ENCODE results near the gene RBM38.

Gene RBM38

DNA sequence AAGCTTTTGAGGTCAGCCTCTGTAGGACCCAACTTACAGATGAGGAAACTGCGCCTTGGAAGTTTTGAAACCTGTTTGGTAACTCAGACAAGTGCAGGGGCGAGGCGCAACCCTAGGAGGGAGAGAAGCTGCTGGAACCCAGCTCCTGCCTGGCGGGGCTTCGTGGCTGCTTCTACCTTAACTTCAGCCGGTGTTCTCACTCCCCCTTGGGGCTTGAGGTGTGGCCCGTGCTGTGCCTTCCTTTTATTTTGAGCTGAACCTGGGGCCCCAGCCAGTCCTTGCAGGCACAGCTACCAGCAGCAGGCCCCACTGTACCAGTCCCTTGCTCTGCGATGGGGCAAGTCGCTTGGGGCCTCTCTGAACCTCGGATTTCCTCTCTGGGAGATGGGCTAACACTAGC lies 12.0 kb downstream of the RBM38 start:
- WGBS: 95% methylated on average over 10 of the region's 10 CpGs
- H2AK5ac ChIP-seq (ENCODE audit: low read length, severe bottlenecking): no peak overlapping the region
- H3K36me3 ChIP-seq (ENCODE audit: control insufficient read depth in 1 of 2, insufficient read depth in 2 of 2, low read depth in 1 of 2, low read length in 2 of 2): peaks cover 24 to 97% of the 10 kb centered on the region in 2 experiments
- no peak overlapping the region for H3K4ac ChIP-seq (ENCODE audit: low read depth in 1 of 2, low read length in 2 of 2)
- H3K9ac ChIP-seq (ENCODE audit: low read length): no peak overlapping the region
- DNase-seq: no peak
- H3K14ac ChIP-seq (ENCODE audit: low read length in 2 of 2): no peak overlapping the region
- H4K8ac ChIP-seq (ENCODE audit: low read length): no peak overlapping the region
- no peaks in the 10 kb centered on the region for H3K27me3 ChIP-seq (ENCODE audit: control insufficient read depth in 1 of 2, insufficient read depth in 1 of 2, low read length in 2 of 2)
- peak overlapping the region in 1 of 2 experiments; percentile 1 for H3K4me3 ChIP-seq (ENCODE audit: insufficient read depth in 1 of 2, low read depth in 1 of 2, low read length in 2 of 2)
- H3K18ac ChIP-seq (ENCODE audit: low read depth in 1 of 2, low read length in 2 of 2): no peak overlapping the region
- H3K4me1 ChIP-seq (ENCODE audit: control insufficient read depth, insufficient read depth, low read depth, low read length): peaks cover 43% of the 10 kb centered on the region
- no peaks in the 10 kb centered on the region for H3K9me3 ChIP-seq (ENCODE audit: control insufficient read depth, low read length)
- no peak overlapping the region for H2BK5ac ChIP-seq (ENCODE audit: low read depth, low read length, poor library complexity, severe bottlenecking)
- no peak overlapping the region for H2BK15ac ChIP-seq (ENCODE audit: low read depth, poor library complexity, severe bottlenecking)
- no peak overlapping the region for H2BK12ac ChIP-seq (ENCODE audit: low read length in 2 of 2)
- peaks cover 54% of the 10 kb centered on the region for H3K79me1 ChIP-seq (replicated peaks; ENCODE audit: low read length, poor library complexity, severe bottlenecking)
- no peak overlapping the region for H3K4me2 ChIP-seq (ENCODE audit: low read length, poor library complexity, severe bottlenecking)
- no peak overlapping the region for H2BK120ac ChIP-seq (ENCODE audit: low read depth, low read length)
- H4K91ac ChIP-seq (ENCODE audit: low read length): no peak overlapping the region
- no peak overlapping the region for H2AFZ ChIP-seq (ENCODE audit: low read depth, low read length)
- no peak overlapping the region for H3K23ac ChIP-seq (ENCODE audit: low read length in 2 of 2)
- H3K27ac ChIP-seq (ENCODE audit: low read length, poor library complexity, severe bottlenecking): no peak overlapping the region

DNA sequence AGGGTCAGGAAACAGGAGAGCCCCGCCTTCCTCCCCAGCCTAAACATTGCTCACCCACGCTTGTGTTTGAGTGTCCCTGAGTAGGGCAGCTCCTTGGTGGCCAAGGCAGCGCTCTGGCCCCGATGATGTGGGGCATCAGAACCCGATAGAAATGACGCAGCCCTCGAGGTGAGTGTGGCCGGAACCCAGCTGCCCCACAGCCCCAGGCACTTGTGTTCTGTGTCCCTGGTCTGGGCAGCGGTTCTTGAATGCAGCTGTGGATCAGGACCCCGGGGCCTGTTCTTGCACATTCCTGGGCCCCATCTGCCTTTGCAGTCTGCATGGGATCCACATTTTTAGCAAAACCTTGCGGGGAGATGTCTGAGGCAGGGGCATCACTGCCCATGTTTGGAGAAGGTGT lies 12.8 kb downstream of the RBM38 start:
- DNase-seq: no peak
- no peak overlapping the region for H3K23ac ChIP-seq (ENCODE audit: low read length in 2 of 2)
- no peaks in the 10 kb centered on the region for H3K9me3 ChIP-seq (ENCODE audit: control insufficient read depth, low read length)
- H2BK120ac ChIP-seq (ENCODE audit: low read depth, low read length): no peak overlapping the region
- no peak overlapping the region for H3K4me2 ChIP-seq (ENCODE audit: low read length, poor library complexity, severe bottlenecking)
- H2BK15ac ChIP-seq (ENCODE audit: low read depth, poor library complexity, severe bottlenecking): no peak overlapping the region
- no peak overlapping the region for H2AFZ ChIP-seq (ENCODE audit: low read depth, low read length)
- no peak overlapping the region for H3K14ac ChIP-seq (ENCODE audit: low read length in 2 of 2)
- H3K79me1 ChIP-seq (replicated peaks; ENCODE audit: low read length, poor library complexity, severe bottlenecking): peaks cover 59% of the 10 kb centered on the region
- no peak overlapping the region for H4K8ac ChIP-seq (ENCODE audit: low read length)
- H3K27ac ChIP-seq (ENCODE audit: low read length, poor library complexity, severe bottlenecking): no peak overlapping the region
- no peak overlapping the region for H3K18ac ChIP-seq (ENCODE audit: low read depth in 1 of 2, low read length in 2 of 2)
- 96% methylated on average over 11 of the region's 11 CpGs for WGBS
- H3K36me3 ChIP-seq (ENCODE audit: control insufficient read depth in 1 of 2, insufficient read depth in 2 of 2, low read depth in 1 of 2, low read length in 2 of 2): peaks cover 31 to 97% of the 10 kb centered on the region in 2 experiments
- no peak overlapping the region for H3K4ac ChIP-seq (ENCODE audit: low read depth in 1 of 2, low read length in 2 of 2)
- H3K9ac ChIP-seq (ENCODE audit: low read length): no peak overlapping the region
- no peak overlapping the region for H3K4me3 ChIP-seq (ENCODE audit: insufficient read depth in 1 of 2, low read depth in 1 of 2, low read length in 2 of 2)
- H2BK5ac ChIP-seq (ENCODE audit: low read depth, low read length, poor library complexity, severe bottlenecking): no peak overlapping the region
- no peak overlapping the region for H2AK5ac ChIP-seq (ENCODE audit: low read length, severe bottlenecking)
- H4K91ac ChIP-seq (ENCODE audit: low read length): no peak overlapping the region
- peaks cover 41% of the 10 kb centered on the region for H3K4me1 ChIP-seq (ENCODE audit: control insufficient read depth, insufficient read depth, low read depth, low read length)
- H2BK12ac ChIP-seq (ENCODE audit: low read length in 2 of 2): no peak overlapping the region
- no peaks in the 10 kb centered on the region for H3K27me3 ChIP-seq (ENCODE audit: control insufficient read depth in 1 of 2, insufficient read depth in 1 of 2, low read length in 2 of 2)

- H3K27ac ChIP-seq (ENCODE audit: low read length, poor library complexity, severe bottlenecking): no peak overlapping the region
- 97% methylated on average over 22 of the region's 22 CpGs for WGBS
Measured at GRCh38 chr20:57404419-57405072, 13.3 kb downstream of the RBM38 start.

GRCh38 chr20:57405236-57406016 lies 14.2 kb downstream of the RBM38 start:
- Histone ChIP-seq H3K79me1 (replicated peaks; ENCODE audit: low read length, poor library complexity, severe bottlenecking) (peaks cover 56% of the 10 kb centered on the region), H3K9ac (ENCODE audit: low read length) (no peak overlapping the region), H3K18ac (ENCODE audit: low read depth in 1 of 2, low read length in 2 of 2) (no peak overlapping the region), H3K27me3 (ENCODE audit: control insufficient read depth in 1 of 2, insufficient read depth in 1 of 2, low read length in 2 of 2) (no peaks in the 10 kb centered on the region), H4K91ac (ENCODE audit: low read length) (no peak overlapping the region), H2BK120ac (ENCODE audit: low read depth, low read length) (no peak overlapping the region), H2BK5ac (ENCODE audit: low read depth, low read length, poor library complexity, severe bottlenecking) (no peak overlapping the region), H3K4ac (ENCODE audit: low read depth in 1 of 2, low read length in 2 of 2) (no peak overlapping the region), H2AK5ac (ENCODE audit: low read length, severe bottlenecking) (no peak overlapping the region), H3K23ac (ENCODE audit: low read length in 2 of 2) (no peak overlapping the region), H3K36me3 (ENCODE audit: control insufficient read depth in 1 of 2, insufficient read depth in 2 of 2, low read depth in 1 of 2, low read length in 2 of 2) (peaks cover 32 to 95% of the 10 kb centered on the region in 2 experiments), H3K27ac (ENCODE audit: low read length, poor library complexity, severe bottlenecking) (no peak overlapping the region), H3K4me1 (ENCODE audit: control insufficient read depth, insufficient read depth, low read depth, low read length) (peaks cover 36% of the 10 kb centered on the region), H2BK12ac (ENCODE audit: low read length in 2 of 2) (no peak overlapping the region), H2AFZ (ENCODE audit: low read depth, low read length) (no peak overlapping the region), H2BK15ac (ENCODE audit: low read depth, poor library complexity, severe bottlenecking) (no peak overlapping the region), H3K4me2 (ENCODE audit: low read length, poor library complexity, severe bottlenecking) (no peak overlapping the region), H3K9me3 (ENCODE audit: control insufficient read depth, low read length) (no peaks in the 10 kb centered on the region), H3K14ac (ENCODE audit: low read length in 2 of 2) (no peak overlapping the region), H3K4me3 (ENCODE audit: insufficient read depth in 1 of 2, low read depth in 1 of 2, low read length in 2 of 2) (no peak overlapping the region), H4K8ac (ENCODE audit: low read length) (no peak overlapping the region)
- DNase-seq: no peak
- 95% methylated on average over 16 of the region's 18 CpGs for WGBS

More at GRCh38 chr20:57404419-57405072, 13.3 kb downstream of the RBM38 start:
- H3K4me1 ChIP-seq (ENCODE audit: control insufficient read depth, insufficient read depth, low read depth, low read length): peaks cover 39% of the 10 kb centered on the region
- no peak overlapping the region for H3K4me2 ChIP-seq (ENCODE audit: low read length, poor library complexity, severe bottlenecking)
- no peaks in the 10 kb centered on the region for H3K27me3 ChIP-seq (ENCODE audit: control insufficient read depth in 1 of 2, insufficient read depth in 1 of 2, low read length in 2 of 2)
- no peak overlapping the region for H3K4me3 ChIP-seq (ENCODE audit: insufficient read depth in 1 of 2, low read depth in 1 of 2, low read length in 2 of 2)
- H4K91ac ChIP-seq (ENCODE audit: low read length): no peak overlapping the region
- H2BK120ac ChIP-seq (ENCODE audit: low read depth, low read length): no peak overlapping the region
- H2BK5ac ChIP-seq (ENCODE audit: low read depth, low read length, poor library complexity, severe bottlenecking): no peak overlapping the region
- H3K14ac ChIP-seq (ENCODE audit: low read length in 2 of 2): no peak overlapping the region
- H3K36me3 ChIP-seq (ENCODE audit: control insufficient read depth in 1 of 2, insufficient read depth in 2 of 2, low read depth in 1 of 2, low read length in 2 of 2): peaks cover 34 to 97% of the 10 kb centered on the region in 2 experiments
- H3K4ac ChIP-seq (ENCODE audit: low read depth in 1 of 2, low read length in 2 of 2): no peak overlapping the region
- H4K8ac ChIP-seq (ENCODE audit: low read length): no peak overlapping the region
- no peak overlapping the region for H2BK15ac ChIP-seq (ENCODE audit: low read depth, poor library complexity, severe bottlenecking)
- H3K9me3 ChIP-seq (ENCODE audit: control insufficient read depth, low read length): no peaks in the 10 kb centered on the region
- peaks cover 62% of the 10 kb centered on the region for H3K79me1 ChIP-seq (replicated peaks; ENCODE audit: low read length, poor library complexity, severe bottlenecking)
- no peak overlapping the region for H3K18ac ChIP-seq (ENCODE audit: low read depth in 1 of 2, low read length in 2 of 2)
- H2AK5ac ChIP-seq (ENCODE audit: low read length, severe bottlenecking): no peak overlapping the region
- no peak for DNase-seq
- no peak overlapping the region for H3K9ac ChIP-seq (ENCODE audit: low read length)
- H2AFZ ChIP-seq (ENCODE audit: low read depth, low read length): no peak overlapping the region
- no peak overlapping the region for H3K23ac ChIP-seq (ENCODE audit: low read length in 2 of 2)
- H2BK12ac ChIP-seq (ENCODE audit: low read length in 2 of 2): no peak overlapping the region

Data from mesenchymal stem cell (in vitro differentiated cells and primary cell).